ENCODE data around the gene LRMDA.

LRMDA gene

GRCh38 chr10:76265441-76266113 lies 834.2 kb downstream of the LRMDA start:
- DNase-seq = no peak

- DNase-seq = no peak
Observed at GRCh38 chr10:76268530-76268929, 837.1 kb downstream of the LRMDA start.

- DNase-seq = no peak
Observed at GRCh38 chr10:76268954-76269353, 837.5 kb downstream of the LRMDA start.

- DNase-seq = no peak
Observed at GRCh38 chr10:76270464-76270863, 839.0 kb downstream of the LRMDA start.

GRCh38 chr10:76274933-76275332 lies 843.5 kb downstream of the LRMDA start:
- no peak for DNase-seq

- no peak for DNase-seq
Observed at GRCh38 chr10:76278811-76279460, 847.5 kb downstream of the LRMDA start.

- no peak for DNase-seq
Observed at GRCh38 chr10:76281659-76282058, 850.2 kb downstream of the LRMDA start.

- DNase-seq = no peak
Observed at GRCh38 chr10:76282061-76283025, 850.9 kb downstream of the LRMDA start.

- no peak for DNase-seq
Observed at GRCh38 chr10:76284351-76284750, 852.9 kb downstream of the LRMDA start.

GRCh38 chr10:76285012-76285411 lies 853.6 kb downstream of the LRMDA start:
- no peak for DNase-seq

GRCh38 chr10:76285515-76285914 lies 854.1 kb downstream of the LRMDA start:
- no peak for DNase-seq

GRCh38 chr10:76286536-76286935 lies 855.1 kb downstream of the LRMDA start:
- no peak for DNase-seq

GRCh38 chr10:76287856-76288255 lies 856.4 kb downstream of the LRMDA start:
- no peak for DNase-seq

GRCh38 chr10:76291175-76291574 lies 859.8 kb downstream of the LRMDA start:
- DNase-seq = no peak

- DNase-seq = no peak
Observed at GRCh38 chr10:76291885-76292284, 860.5 kb downstream of the LRMDA start.

- DNase-seq = no peak
Observed at GRCh38 chr10:76296957-76297356, 865.5 kb downstream of the LRMDA start.

- DNase-seq = no peak
Observed at GRCh38 chr10:76297358-76297757, 865.9 kb downstream of the LRMDA start.

- peak; percentile 37 for DNase-seq
Observed at GRCh38 chr10:76297780-76298281, 866.4 kb downstream of the LRMDA start.

- DNase-seq = no peak
Observed at GRCh38 chr10:76298329-76298728, 866.9 kb downstream of the LRMDA start.

- DNase-seq = no peak
Observed at GRCh38 chr10:76299501-76299900, 868.1 kb downstream of the LRMDA start.

GRCh38 chr10:76301211-76301610 lies 869.8 kb downstream of the LRMDA start:
- DNase-seq = no peak

- DNase-seq = peak; percentile 20
Observed at GRCh38 chr10:76301950-76302349, 870.5 kb downstream of the LRMDA start.

- DNase-seq = no peak
Observed at GRCh38 chr10:76302481-76302880, 871.1 kb downstream of the LRMDA start.
